ENCODE results near the gene TAF4. TPM values are rescaled to one million over a fixed set of nuclear protein-coding genes. Genes with fewer than 3 reads are reported as not detected.

Gene TAF4
- total RNA-seq, 1 donor from 2014 or later: 3.6 TPM

DNA sequence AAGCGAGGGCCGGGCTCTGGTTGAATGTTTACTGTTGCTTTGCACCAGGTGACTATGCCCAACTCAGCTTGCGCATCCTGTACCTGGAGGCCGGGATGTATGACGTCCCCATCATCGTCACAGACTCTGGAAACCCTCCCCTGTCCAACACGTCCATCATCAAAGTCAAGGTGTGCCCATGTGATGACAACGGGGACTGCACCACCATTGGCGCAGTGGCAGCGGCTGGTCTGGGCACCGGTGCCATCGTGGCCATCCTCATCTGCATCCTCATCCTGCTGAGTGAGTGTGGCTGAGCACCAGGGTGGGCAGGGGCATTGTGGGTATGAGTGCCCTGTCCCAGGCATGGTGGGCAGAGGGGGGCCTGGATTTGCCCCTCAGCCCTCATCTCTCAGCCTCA is 136.1 kb downstream of the TAF4 start:
- no peak for DNase-seq

DNA sequence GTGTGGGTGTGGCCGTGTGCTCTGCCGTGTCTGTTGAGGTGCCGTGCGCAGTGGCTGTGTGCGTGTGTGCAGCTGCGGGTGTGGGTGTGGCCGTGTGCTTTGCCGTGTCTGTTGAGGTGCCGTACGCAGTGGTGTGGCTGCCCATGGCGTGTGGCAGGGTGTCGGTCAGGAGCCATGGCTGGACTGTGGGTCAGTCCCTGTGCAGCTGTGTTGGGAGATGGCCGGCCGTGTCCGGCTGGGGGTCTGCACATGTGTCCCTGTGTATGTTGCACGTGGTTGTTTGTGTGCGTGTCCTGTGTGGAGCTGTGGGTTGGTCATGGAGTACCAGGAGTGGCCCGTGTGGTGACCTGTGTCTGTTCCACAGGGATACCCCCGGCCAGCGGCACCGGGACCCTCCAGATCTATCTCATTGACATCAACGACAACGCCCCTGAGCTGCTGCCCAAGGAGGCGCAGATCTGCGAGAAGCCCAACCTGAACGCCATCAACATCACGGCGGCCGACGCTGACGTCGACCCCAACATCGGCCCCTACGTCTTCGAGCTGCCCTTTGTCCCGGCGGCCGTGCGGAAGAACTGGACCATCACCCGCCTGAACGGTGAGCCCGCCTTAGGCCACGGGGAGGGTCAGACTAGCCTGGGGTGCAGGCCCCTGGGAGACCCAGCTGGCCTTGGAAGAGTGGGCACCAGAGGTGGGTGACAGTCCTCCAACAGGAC is 137.7 kb downstream of the TAF4 start:
- DNase-seq: no peak

DNA sequence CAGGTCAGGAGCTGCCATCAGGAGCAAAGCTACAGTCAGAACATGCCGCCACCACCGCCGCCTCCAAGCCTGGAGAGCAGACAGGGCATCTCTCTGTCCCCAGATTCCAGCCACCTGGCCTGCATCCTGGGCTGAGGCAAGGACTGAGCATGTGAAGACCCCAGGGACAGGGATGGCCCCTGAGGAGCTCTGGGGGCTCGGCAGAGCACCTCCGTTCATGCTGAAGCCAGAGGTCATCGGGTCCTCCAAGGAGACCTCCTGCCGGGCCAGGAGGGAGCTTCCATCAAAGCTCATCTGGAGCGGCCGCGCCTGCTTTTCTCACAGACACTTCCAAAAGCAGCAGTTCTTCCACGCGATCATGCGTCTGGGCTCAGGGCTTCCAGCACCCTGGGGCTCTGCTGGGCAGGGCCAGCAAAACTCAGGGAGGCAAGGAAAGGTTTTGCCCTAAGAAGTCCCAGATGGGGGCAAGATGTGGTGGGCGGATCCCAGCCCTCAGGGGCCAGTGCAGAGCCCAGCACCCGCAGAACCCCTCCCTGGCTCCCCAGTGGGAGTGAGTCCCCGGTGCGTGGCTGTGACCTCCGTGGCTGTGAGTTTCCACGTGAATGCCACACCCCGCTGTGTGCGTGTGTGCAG is 138.4 kb downstream of the TAF4 start:
- no peak for DNase-seq

DNA sequence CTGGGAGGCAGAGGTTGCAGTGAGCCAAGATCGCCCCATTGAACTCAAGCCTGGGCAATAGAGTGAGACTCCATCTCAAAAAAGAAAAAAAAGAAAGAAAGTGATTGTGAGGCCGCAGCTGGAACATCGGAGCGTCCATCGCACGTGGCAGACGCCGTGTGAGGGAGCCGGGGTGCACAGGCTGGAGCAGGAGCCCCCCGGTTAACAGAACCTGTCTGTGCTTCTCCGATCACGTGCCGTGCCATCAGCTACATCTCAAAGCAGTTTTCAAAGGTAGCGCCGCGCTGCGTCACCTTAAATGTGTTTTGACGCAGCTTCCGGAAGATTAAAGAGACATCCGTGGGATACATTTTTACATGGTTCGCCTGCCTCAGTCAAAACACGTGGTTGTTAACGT is 138.9 kb downstream of the TAF4 start:
- no peak for DNase-seq

DNA sequence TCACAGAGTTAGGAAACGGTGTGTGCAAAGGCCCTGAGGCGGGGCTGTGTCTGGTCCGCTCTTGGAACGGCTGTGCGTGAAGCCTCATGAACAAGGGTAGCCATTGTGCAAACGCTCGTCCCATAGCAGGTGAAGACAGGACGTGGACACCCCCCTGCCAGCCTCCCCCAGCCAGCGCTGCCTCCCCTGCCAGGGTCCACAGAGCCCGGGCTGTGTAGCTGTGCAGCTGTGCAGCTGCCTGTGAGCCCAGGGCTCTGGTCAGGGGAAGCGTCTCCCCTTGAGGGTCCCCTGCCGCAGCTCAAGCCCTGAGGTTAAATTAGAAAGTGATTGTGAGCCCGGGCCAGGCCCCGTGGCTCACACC is 139.4 kb downstream of the TAF4 start:
- DNase-seq: no peak

DNA sequence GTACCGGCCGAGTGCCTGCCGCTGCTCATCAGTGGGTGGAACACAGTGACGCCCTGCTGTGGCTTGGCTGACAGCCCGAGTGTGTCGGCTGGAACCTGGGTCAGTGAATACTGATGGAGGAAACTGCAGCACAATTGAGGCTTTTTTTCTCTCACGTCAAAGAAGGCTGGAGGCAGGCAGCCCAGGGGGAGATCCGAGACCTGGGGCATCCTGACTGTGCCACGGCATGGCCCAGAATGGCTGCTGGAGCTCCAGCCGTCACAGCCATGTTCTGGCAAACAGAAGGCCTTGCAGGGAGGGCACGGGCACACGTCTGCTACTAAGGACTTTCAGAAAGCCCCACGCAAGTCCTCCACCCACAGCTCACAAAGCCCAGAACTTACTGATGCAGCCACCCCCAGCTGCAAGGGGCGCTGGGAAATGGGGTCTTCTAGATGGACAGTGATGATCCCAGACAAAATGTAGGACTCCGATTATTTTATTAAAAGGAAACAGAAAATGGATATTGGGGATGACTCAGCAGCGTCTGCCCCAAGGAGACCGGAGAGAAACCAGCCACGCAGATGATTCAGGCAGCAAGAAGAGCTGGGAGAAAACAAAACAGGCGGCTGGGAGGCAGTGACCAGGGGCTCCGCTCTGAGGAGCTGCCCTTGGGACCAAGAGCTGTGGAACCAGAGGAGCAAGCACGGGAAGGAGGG is 140.0 kb downstream of the TAF4 start:
- no peak for DNase-seq

DNA sequence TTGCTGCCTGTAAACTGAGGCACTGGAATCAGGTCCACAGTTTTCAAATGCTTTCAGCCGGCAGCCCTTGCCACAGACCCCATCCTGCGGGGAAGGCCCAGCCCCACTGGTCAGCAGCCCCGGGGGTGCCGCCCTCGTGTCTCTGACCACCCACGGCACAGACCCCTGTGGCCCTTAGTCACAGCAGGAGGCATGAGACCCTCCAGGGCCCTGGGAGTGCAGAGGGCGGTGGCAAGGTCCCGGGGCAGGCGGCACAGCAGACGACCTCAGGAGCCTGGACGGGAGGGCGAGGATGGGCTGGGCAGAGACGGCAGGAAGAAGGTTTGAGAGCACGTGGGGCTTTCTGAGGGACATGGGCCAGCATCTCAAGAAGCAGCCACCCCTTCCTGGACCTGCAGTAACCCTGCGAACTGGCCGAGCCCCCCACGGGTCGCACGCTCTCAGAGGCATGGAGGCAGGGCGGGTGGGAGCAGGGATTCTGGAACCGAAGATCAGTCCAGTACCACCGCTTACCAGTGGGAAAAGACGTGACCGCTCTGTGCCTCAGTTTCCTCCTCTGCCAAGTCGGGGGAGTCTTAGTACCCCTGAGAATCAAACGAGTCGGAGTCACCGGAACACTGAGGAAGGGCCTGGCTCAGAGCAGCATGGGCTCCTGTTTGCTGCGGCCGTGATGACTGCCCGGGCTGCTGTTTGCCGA is 140.7 kb downstream of the TAF4 start:
- no peak for DNase-seq

Other genes starting within 250 kb of the TAF4 start
- 31.3 and 32.8 TPM in 2 replicates for gene LSM14B, start 56.6 kb upstream of the TAF4 start, total RNA-seq
- gene PSMA7, start 77.5 kb upstream of the TAF4 start, total RNA-seq: 450 and 557 TPM in 2 replicates
- gene SS18L1, start 77.9 kb upstream of the TAF4 start, total RNA-seq: 13.8 and 16.5 TPM in 2 replicates
- 19.3 and 26.7 TPM in 2 replicates for gene MTG2, start 117.1 kb upstream of the TAF4 start, total RNA-seq
- not detected in 2 replicates for gene HRH3, start 154.4 kb upstream of the TAF4 start, total RNA-seq
- gene OSBPL2, start 172.6 kb upstream of the TAF4 start, total RNA-seq: 28.9 and 35.7 TPM in 2 replicates
- 130 and 158 TPM in 2 replicates for gene ADRM1, start 237.1 kb upstream of the TAF4 start, total RNA-seq